ENCODE measurements around the gene MACF1. TPM values are rescaled to one million over a fixed set of nuclear protein-coding genes. Genes with fewer than 3 reads are reported as not detected.
A peak's percentile ranks its signal among the peaks of the same experiment; 100 is the strongest.

Gene MACF1
- total RNA-seq, 1 experiment from 2014 or later: 190 TPM

GRCh38 chr1:39236971-39237370 is 32.5 kb downstream of the MACF1 start:
- Histone ChIP-seq H3K4me1 (ENCODE audit: insufficient read depth, low read length) (no peaks in the 10 kb centered on the region), H4K91ac (ENCODE audit: insufficient read length, low read depth, low read length) (no peak overlapping the region), H4K5ac (ENCODE audit: insufficient read length, low read depth, low read length) (no peak overlapping the region), H2BK15ac (ENCODE audit: low read depth, low read length) (no peak overlapping the region), H2BK120ac (ENCODE audit: low read depth, low read length, poor library complexity, severe bottlenecking) (no peak overlapping the region), H3T11ph (ENCODE audit: low read length) (no peak overlapping the region), H3K23me2 (ENCODE audit: insufficient read length, low read depth, low read length, poor library complexity, severe bottlenecking) (no peaks in the 10 kb centered on the region), H4K8ac (replicated peaks; ENCODE audit: insufficient read length, low read depth, low read length) (no peak overlapping the region), H2BK12ac (ENCODE audit: insufficient read length, low read depth, low read length) (no peak overlapping the region), H3K9ac (ENCODE audit: extremely low read depth, insufficient read length, low read length) (no peak overlapping the region), H3K14ac (ENCODE audit: insufficient read depth, low read length) (no peak overlapping the region), H3K4me2 (ENCODE audit: insufficient read depth, insufficient read length, low read length) (no peak overlapping the region), H3K79me1 (ENCODE audit: insufficient read depth, low read depth, low read length, poor library complexity, severe bottlenecking) (peaks cover 2% of the 10 kb centered on the region), H3K56ac (ENCODE audit: insufficient read length, low read depth, low read length) (no peak overlapping the region), H3K27me3 (ENCODE audit: insufficient read depth, low read length) (no peaks in the 10 kb centered on the region), H2AK5ac (ENCODE audit: insufficient read length, low read length) (no peak overlapping the region), H3K18ac (ENCODE audit: insufficient read length, low read depth, low read length) (no peak overlapping the region), H3K9me3 (ENCODE audit: control insufficient read depth, low read depth, low read length) (no peaks in the 10 kb centered on the region), H4K20me1 (ENCODE audit: control insufficient read depth, insufficient read depth, insufficient read length) (no peaks in the 10 kb centered on the region), H3K79me2 (ENCODE audit: insufficient read depth, low read length) (peaks cover 4% of the 10 kb centered on the region; the same call in 1 of the 2 replicates), H3K27ac (ENCODE audit: insufficient read length, low read depth, low read length) (no peak overlapping the region), H2BK5ac (ENCODE audit: insufficient read length, low read length) (peak overlapping the region; percentile 19), H3K4ac (ENCODE audit: low read depth, low read length) (no peak overlapping the region), H3K23ac (ENCODE audit: insufficient read length, low read depth, low read length) (no peak overlapping the region), H2AFZ (ENCODE audit: low read length) (no peak overlapping the region), H2BK20ac (ENCODE audit: low read depth, low read length, poor library complexity, severe bottlenecking) (no peak overlapping the region)
- peak overlapping the region in 2 of 3 experiments; percentile 4 to 29; a peak in 4 of 7 replicates for H3K27ac Mint-ChIP-seq
- DNase-seq: no peak
- H3K36me3 Mint-ChIP-seq (ENCODE audit: insufficient read depth in 1 of 3, low read depth in 3 of 3): peaks cover 15 to 35% (median 28%) of the 10 kb centered on the region in 3 experiments; a peak in 6 of 7 replicates
- no peak overlapping the region for H3K4me3 Mint-ChIP-seq
- TF ChIP-seq CTCF (conservative IDR thresholded peaks at IDR 0.05): no peak
- WGBS (ENCODE audit: extremely low coverage, insufficient read length, low lambda C conversion rate): no CpG with 5 or more reads among the region's 4 CpGs
- peaks cover 5 to 8% of the 10 kb centered on the region in 2 experiments; a peak in 4 of 5 replicates for H3K9me3 Mint-ChIP-seq
- no peaks in the 10 kb centered on the region for H3K27me3 Mint-ChIP-seq (ENCODE audit: low read depth)
- H3K4me1 Mint-ChIP-seq: peaks cover 15 to 23% of the 10 kb centered on the region in 2 experiments
